ENCODE measurements around the gene SOST.

- TF ChIP-seq CTCF (conservative IDR thresholded peaks at IDR 0.05 in 1 of 2, IDR thresholded peaks at IDR 0.05 in 1 of 2; ENCODE audit: low read depth in 1 of 2, low read length in 2 of 2) (no peak), EZH2 (IDR thresholded peaks at IDR 0.05; ENCODE audit: low read length, missing control alignments) (no peak)
Observed at GRCh38 chr17:43728081-43728480, 30.5 kb downstream of the SOST start.

Measured in fibroblast of lung (primary cell).